ENCODE results near the gene UHRF1. TPM values are rescaled to one million over a fixed set of nuclear protein-coding genes. Genes with fewer than 3 reads are reported as not detected.
"Not testable (repeated sequence)": the region's sequence is repeated elsewhere in the genome, so short reads cannot be mapped to it uniquely, and the experiment has no call there.

Gene UHRF1
- total and polyA plus RNA-seq, 9 donors, result 19.2 to 42.5 (median 33.0) TPM

GRCh38 chr19:4896372-4896771, 12.9 kb upstream of the UHRF1 start:
- Histone ChIP-seq H3K4me1 (ENCODE audit: control insufficient read depth, insufficient read depth, low read length) (peaks cover 19% of the 10 kb centered on the region), H3K27me3 (ENCODE audit: control insufficient read depth, insufficient read depth, low read length) (no peaks in the 10 kb centered on the region), H3K4me3 (ENCODE audit: low read length) (no peak overlapping the region), H3K27ac (ENCODE audit: low read length) (no peak overlapping the region), H3K36me3 (ENCODE audit: control insufficient read depth, insufficient read depth, low read length) (no peaks in the 10 kb centered on the region), H3K9me3 (replicated peaks; ENCODE audit: control insufficient read depth, low read depth, low read length) (no peaks in the 10 kb centered on the region)
- no peak for DNase-seq
- 59% methylated on average over 2 of the region's 3 CpGs for WGBS (ENCODE audit: insufficient coverage)

GRCh38 chr19:4897146-4897545, 12.2 kb upstream of the UHRF1 start:
- H3K4me1 ChIP-seq (ENCODE audit: control insufficient read depth, insufficient read depth, low read length), result peaks cover 19% of the 10 kb centered on the region
- no peaks in the 10 kb centered on the region for H3K9me3 ChIP-seq (replicated peaks; ENCODE audit: control insufficient read depth, low read depth, low read length)
- 68% methylated on average over 5 of the region's 7 CpGs for WGBS (ENCODE audit: insufficient coverage)
- peak; percentile 61 for DNase-seq
- no peak overlapping the region for H3K4me3 ChIP-seq (ENCODE audit: low read length)
- no peaks in the 10 kb centered on the region for H3K27me3 ChIP-seq (ENCODE audit: control insufficient read depth, insufficient read depth, low read length)
- H3K27ac ChIP-seq (ENCODE audit: low read length), result peak overlapping the region; percentile 47
- no peaks in the 10 kb centered on the region for H3K36me3 ChIP-seq (ENCODE audit: control insufficient read depth, insufficient read depth, low read length)

GRCh38 chr19:4900879-4901278, 8.4 kb upstream of the UHRF1 start:
- H3K9me3 ChIP-seq (replicated peaks; ENCODE audit: control insufficient read depth, low read depth, low read length); DNase-seq; H3K27ac ChIP-seq (ENCODE audit: low read length); H3K27me3 ChIP-seq (ENCODE audit: control insufficient read depth, insufficient read depth, low read length); H3K36me3 ChIP-seq (ENCODE audit: control insufficient read depth, insufficient read depth, low read length); H3K4me3 ChIP-seq (ENCODE audit: low read length): not testable (repeated sequence)
- peaks cover 10% of the 10 kb centered on the region for H3K4me1 ChIP-seq (ENCODE audit: control insufficient read depth, insufficient read depth, low read length)
- WGBS (ENCODE audit: insufficient coverage), result 82% methylated on average over 11 of the region's 13 CpGs

- WGBS (ENCODE audit: insufficient coverage), result 88% methylated on average over 4 of the region's 7 CpGs
- Histone ChIP-seq H3K4me1 (ENCODE audit: control insufficient read depth, insufficient read depth, low read length) (no peaks in the 10 kb centered on the region), H3K27ac (ENCODE audit: low read length) (no peak within 1 kb of the TSS), H3K9me3 (replicated peaks; ENCODE audit: control insufficient read depth, low read depth, low read length) (no peaks in the 10 kb centered on the region), H3K4me3 (ENCODE audit: low read length) (no peak within 1 kb of the TSS), H3K36me3 (ENCODE audit: control insufficient read depth, insufficient read depth, low read length) (no peaks in the 10 kb centered on the region), H3K27me3 (ENCODE audit: control insufficient read depth, insufficient read depth, low read length) (no peaks in the 10 kb centered on the region)
- no peak for DNase-seq
Measured at GRCh38 chr19:4902796-4903195, 6.5 kb upstream of the UHRF1 start, which contains the start of gene ARRDC5. TSS of gene ARRDC5 (minus strand) at chr19:4902896. CDS start at chr19:4902825, 71 bp downstream.

- H3K4me3 ChIP-seq (ENCODE audit: low read length), result no peak overlapping the region
- H3K27me3 ChIP-seq (ENCODE audit: control insufficient read depth, insufficient read depth, low read length), result no peaks in the 10 kb centered on the region
- DNase-seq, result no peak
- H3K36me3 ChIP-seq (ENCODE audit: control insufficient read depth, insufficient read depth, low read length), result no peaks in the 10 kb centered on the region
- WGBS (ENCODE audit: insufficient coverage), result 82% methylated on average over 2 of the region's 3 CpGs
- no peak overlapping the region for H3K27ac ChIP-seq (ENCODE audit: low read length)
- no peaks in the 10 kb centered on the region for H3K9me3 ChIP-seq (replicated peaks; ENCODE audit: control insufficient read depth, low read depth, low read length)
- H3K4me1 ChIP-seq (ENCODE audit: control insufficient read depth, insufficient read depth, low read length), result peaks cover 13% of the 10 kb centered on the region
Measured at GRCh38 chr19:4904481-4904880, 4.8 kb upstream of the UHRF1 start.

GRCh38 chr19:4906963-4907362, 2.3 kb upstream of the UHRF1 start:
- Histone ChIP-seq H3K27me3 (ENCODE audit: control insufficient read depth, insufficient read depth, low read length) (no peaks in the 10 kb centered on the region), H3K36me3 (ENCODE audit: control insufficient read depth, insufficient read depth, low read length) (no peaks in the 10 kb centered on the region), H3K4me3 (ENCODE audit: low read length) (no peak overlapping the region), H3K9me3 (replicated peaks; ENCODE audit: control insufficient read depth, low read depth, low read length) (no peaks in the 10 kb centered on the region), H3K4me1 (ENCODE audit: control insufficient read depth, insufficient read depth, low read length) (peaks cover 30% of the 10 kb centered on the region), H3K27ac (ENCODE audit: low read length) (no peak overlapping the region)
- no peak for DNase-seq
- 84% methylated on average over 8 of the region's 8 CpGs for WGBS (ENCODE audit: insufficient coverage)

GRCh38 chr19:4908360-4908759, 941 bp upstream of the UHRF1 start:
- Histone ChIP-seq H3K27me3 (ENCODE audit: control insufficient read depth, insufficient read depth, low read length) (no peaks in the 10 kb centered on the region), H3K4me3 (ENCODE audit: low read length) (no peak overlapping the region), H3K4me1 (ENCODE audit: control insufficient read depth, insufficient read depth, low read length) (peaks cover 34% of the 10 kb centered on the region), H3K9me3 (replicated peaks; ENCODE audit: control insufficient read depth, low read depth, low read length) (no peaks in the 10 kb centered on the region), H3K36me3 (ENCODE audit: control insufficient read depth, insufficient read depth, low read length) (peaks cover under 1% of the 10 kb centered on the region), H3K27ac (ENCODE audit: low read length) (peak overlapping the region; percentile 67)
- 49% methylated on average over 5 of the region's 5 CpGs for WGBS (ENCODE audit: insufficient coverage)
- DNase-seq, result peak; percentile 48

GRCh38 chr19:4908781-4909155, 533 bp upstream of the UHRF1 start:
- no peak overlapping the region for H3K4me3 ChIP-seq (ENCODE audit: low read length)
- DNase-seq, result no peak
- H3K4me1 ChIP-seq (ENCODE audit: control insufficient read depth, insufficient read depth, low read length), result peaks cover 34% of the 10 kb centered on the region
- H3K36me3 ChIP-seq (ENCODE audit: control insufficient read depth, insufficient read depth, low read length), result peaks cover 4% of the 10 kb centered on the region
- WGBS (ENCODE audit: insufficient coverage), result 44% methylated on average over 11 of the region's 15 CpGs
- no peaks in the 10 kb centered on the region for H3K27me3 ChIP-seq (ENCODE audit: control insufficient read depth, insufficient read depth, low read length)
- no peaks in the 10 kb centered on the region for H3K9me3 ChIP-seq (replicated peaks; ENCODE audit: control insufficient read depth, low read depth, low read length)
- H3K27ac ChIP-seq (ENCODE audit: low read length), result peak overlapping the region; percentile 67

GRCh38 chr19:4909897-4910593, 744 bp downstream of the UHRF1 start:
- Histone ChIP-seq H3K4me1 (ENCODE audit: control insufficient read depth, insufficient read depth, low read length) (peaks cover 39% of the 10 kb centered on the region), H3K36me3 (ENCODE audit: control insufficient read depth, insufficient read depth, low read length) (peaks cover 12% of the 10 kb centered on the region), H3K27ac (ENCODE audit: low read length) (peak overlapping the region; percentile 51), H3K4me3 (ENCODE audit: low read length) (peak overlapping the region; percentile 52), H3K27me3 (ENCODE audit: control insufficient read depth, insufficient read depth, low read length) (no peaks in the 10 kb centered on the region), H3K9me3 (replicated peaks; ENCODE audit: control insufficient read depth, low read depth, low read length) (no peaks in the 10 kb centered on the region)
- 1% methylated on average over 71 of the region's 85 CpGs for WGBS (ENCODE audit: insufficient coverage)
- peak; percentile 97 for DNase-seq

GRCh38 chr19:4910594-4911281, 1.4 kb downstream of the UHRF1 start:
- Histone ChIP-seq H3K4me3 (ENCODE audit: low read length) (peak overlapping the region; percentile 47), H3K27me3 (ENCODE audit: control insufficient read depth, insufficient read depth, low read length) (no peaks in the 10 kb centered on the region), H3K27ac (ENCODE audit: low read length) (peak overlapping the region; percentile 51), H3K9me3 (replicated peaks; ENCODE audit: control insufficient read depth, low read depth, low read length) (no peaks in the 10 kb centered on the region), H3K4me1 (ENCODE audit: control insufficient read depth, insufficient read depth, low read length) (peaks cover 45% of the 10 kb centered on the region), H3K36me3 (ENCODE audit: control insufficient read depth, insufficient read depth, low read length) (peaks cover 13% of the 10 kb centered on the region)
- DNase-seq, result peak; percentile 59
- WGBS (ENCODE audit: insufficient coverage), result 9% methylated on average over 12 of the region's 23 CpGs

Measured in muscle of leg (tissue), 11 donors.